ENCODE data around the gene TUBB8B.
"Not testable (repeated sequence)": the region's sequence is repeated elsewhere in the genome, so short reads cannot be mapped to it uniquely, and the experiment has no call there.

The TUBB8B gene

GRCh38 chr18:49176-49665, at the start of gene TUBB8B:
TUBB8B (minus strand) TSS chr18:49615; CDS start chr18:49557, 58 bp downstream.
- DNase-seq, result not testable (repeated sequence)

DNA sequence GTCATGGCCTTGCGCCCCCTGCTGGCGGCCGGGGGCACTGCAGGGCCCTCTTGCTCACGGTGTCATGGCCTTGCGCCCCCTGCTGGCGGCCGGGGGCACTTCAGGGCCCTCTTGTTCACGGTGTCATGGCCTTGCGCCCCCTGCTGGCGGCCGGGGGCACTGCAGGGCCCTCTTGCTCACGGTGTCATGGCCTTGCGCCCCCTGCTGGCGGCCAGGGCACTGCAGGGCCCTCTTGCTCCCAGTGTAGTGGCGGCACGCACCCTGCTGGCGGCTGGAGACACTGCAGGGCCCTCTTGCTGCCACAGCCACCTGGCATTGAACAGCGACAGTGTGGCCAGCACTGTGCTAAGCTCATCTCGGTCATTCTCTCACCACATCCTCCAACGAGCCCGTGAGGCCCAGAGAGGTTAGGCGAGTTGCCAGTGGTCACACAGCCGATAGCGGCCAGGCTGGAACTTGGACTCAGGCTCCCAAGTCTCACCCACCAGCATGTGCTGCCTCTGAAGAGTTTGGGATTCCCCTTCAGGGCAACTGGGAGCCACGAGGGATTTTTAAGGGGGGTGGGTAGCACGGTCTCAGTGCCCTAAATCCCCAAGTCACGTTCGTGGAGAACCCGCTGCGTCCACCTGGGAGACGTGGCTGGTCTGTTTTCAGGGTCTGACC, 48.0 kb upstream of the TUBB8B start:
- not testable (repeated sequence) for DNase-seq

GRCh38 chr18:96767-97131, 47.3 kb upstream of the TUBB8B start:
- DNase-seq, result not testable (repeated sequence)

DNA sequence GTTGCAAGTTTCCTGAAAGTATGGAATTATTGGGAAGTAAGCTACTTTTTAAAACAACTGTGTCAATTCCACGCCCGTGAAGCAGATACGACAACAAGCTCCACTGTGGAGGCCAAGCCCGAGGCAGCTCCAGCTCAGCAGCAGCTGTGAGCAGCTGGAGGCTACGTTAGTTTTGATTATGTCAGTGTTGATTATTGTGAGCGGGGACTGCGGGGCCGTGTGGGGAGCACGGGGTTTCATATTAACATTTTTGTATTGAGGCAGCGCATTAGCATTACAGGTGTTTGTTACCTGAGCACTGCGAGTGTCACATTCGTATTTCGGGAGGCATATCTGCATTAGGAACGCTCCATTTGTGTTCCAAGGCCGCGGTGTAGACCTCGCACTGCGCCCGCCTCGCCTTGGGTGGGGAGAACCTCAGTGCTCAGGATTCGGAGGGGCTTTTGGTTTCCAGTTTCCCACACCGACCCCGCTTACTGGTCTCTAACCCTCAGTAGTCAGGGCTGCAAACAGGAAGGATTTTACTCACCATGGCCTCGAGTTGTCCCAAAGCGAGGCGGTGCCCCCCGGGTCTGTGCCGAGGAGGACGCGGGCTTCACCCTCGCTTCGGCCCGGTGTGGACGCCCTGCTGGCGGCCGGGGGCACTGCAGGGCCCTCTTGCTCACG, 46.8 kb upstream of the TUBB8B start:
- not testable (repeated sequence) for DNase-seq

GRCh38 chr18:95580-95979, 46.2 kb upstream of the TUBB8B start:
- DNase-seq, result not testable (repeated sequence)

DNA sequence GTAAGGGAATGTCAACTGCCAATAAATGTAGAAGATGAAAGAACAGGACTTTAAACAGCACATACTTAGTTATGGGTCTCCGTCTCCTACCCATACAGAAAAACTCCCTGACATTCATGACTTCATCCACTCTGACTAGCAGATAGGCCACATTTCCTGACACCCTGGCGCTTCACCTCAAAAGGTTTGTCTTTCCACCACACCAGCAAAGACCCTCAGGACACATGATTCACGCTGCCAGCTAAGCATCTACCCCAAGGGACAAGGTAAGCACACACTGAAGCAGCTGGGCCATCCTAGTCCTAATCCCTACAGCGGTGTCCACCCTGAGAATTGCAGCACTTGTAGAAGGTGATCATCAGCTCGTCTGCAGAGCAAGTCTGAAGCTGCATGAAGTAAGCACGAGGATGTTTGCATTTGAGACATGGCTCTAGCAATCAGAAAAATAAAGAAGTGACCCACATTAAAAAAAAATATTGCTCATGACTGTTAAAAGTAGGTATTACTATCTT, 44.5 kb upstream of the TUBB8B start:
- DNase-seq, result not testable (repeated sequence)

DNA sequence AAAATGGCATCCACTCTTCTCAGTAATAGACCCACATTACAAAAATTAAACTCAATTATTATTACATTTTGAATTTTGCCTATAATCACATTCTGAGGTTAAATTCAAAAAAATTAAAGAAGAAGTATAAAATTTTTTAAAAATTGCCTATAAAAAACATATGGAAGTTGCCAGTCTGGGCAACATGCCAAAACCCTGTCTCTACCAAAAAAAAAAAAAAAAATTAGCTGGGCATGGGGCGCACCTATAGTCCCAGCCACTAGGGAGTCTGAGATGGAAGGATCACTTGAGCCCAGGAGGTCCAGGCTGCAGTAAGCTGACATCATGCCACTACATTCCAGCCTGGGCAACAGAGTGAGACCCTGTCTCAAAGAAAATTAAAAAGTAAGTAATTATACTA, 42.1 kb upstream of the TUBB8B start:
- DNase-seq, result not testable (repeated sequence)

- DNase-seq, result not testable (repeated sequence)
Measured at GRCh38 chr18:90396-91193, 41.2 kb upstream of the TUBB8B start.

GRCh38 chr18:89124-89523, 39.7 kb upstream of the TUBB8B start:
- not testable (repeated sequence) for DNase-seq

DNA sequence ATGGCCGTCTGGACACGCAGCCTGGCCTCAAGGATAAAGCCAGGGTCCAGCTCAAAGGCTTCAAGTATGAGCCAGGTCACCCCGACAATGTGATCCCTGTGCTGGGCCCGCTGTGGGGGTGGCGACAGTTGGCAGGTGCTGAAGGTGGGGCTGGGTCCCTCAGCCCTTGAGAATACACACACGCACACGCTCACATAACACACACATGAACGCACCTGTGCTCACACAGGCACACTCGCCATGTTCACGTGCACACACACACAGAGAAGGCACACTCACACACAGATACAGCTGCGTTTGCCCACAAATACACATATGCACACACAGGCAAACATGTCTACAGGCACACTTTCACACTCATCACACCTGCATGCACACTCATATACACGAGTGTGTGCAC, 35.4 kb upstream of the TUBB8B start:
- DNase-seq, result not testable (repeated sequence)

DNA sequence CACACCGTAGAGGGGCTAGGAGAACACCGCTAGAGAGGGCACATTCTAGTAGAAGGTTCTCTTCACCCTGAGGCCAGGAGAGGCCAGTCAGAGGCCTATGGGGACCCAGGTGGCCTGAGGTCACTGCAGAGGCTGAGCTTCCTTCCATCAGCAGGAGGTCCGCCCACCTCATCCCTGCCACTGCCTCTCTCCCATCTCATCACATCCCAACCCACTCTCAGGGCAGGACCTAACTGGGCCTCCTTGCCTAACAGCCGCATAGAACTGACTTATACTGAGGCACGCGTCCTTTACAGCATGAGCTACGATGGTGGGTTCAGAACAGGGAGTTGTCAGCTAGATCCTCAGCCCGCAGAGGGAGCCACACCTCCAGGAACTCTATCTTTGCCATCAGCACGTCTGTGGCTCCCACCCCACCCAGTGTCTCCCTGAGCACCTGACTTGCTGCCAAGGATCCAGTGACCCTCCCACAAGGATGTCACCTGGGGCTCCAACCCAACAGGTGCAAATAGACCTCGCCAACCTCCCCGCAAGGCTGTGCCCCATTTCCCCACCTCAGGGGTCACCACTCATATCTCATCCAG, 33.3 kb upstream of the TUBB8B start:
- DNase-seq, result not testable (repeated sequence)

GRCh38 chr18:80881-81280, 31.5 kb upstream of the TUBB8B start:
- DNase-seq, result not testable (repeated sequence)

DNA sequence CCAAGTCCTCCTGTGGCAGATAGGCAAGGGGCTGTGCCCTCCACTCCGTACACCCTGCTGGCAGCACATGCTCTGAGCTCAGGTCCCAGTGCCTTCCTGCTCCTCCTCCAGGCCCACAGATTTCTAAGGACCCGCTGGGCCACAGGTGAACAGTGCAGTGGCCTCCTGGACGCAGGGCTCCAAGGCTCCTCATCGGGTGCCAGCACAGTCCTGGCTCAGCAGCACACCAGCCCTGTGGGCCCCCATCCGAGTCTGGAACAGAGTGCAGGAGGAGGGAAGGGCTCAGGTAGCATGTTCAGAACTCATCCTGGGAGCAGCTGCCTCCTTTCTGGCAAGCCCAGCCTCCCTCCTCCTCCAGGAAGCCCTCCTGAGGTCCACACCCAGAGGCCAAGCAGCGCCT, 30.8 kb upstream of the TUBB8B start:
- DNase-seq, result not testable (repeated sequence)

- DNase-seq, result not testable (repeated sequence)
Measured at GRCh38 chr18:75525-76160, 26.2 kb upstream of the TUBB8B start.

- DNase-seq, result not testable (repeated sequence)
Measured at GRCh38 chr18:73181-73777, 23.9 kb upstream of the TUBB8B start.

- DNase-seq, result not testable (repeated sequence)
Measured at GRCh38 chr18:67701-68100, 18.3 kb upstream of the TUBB8B start.

DNA sequence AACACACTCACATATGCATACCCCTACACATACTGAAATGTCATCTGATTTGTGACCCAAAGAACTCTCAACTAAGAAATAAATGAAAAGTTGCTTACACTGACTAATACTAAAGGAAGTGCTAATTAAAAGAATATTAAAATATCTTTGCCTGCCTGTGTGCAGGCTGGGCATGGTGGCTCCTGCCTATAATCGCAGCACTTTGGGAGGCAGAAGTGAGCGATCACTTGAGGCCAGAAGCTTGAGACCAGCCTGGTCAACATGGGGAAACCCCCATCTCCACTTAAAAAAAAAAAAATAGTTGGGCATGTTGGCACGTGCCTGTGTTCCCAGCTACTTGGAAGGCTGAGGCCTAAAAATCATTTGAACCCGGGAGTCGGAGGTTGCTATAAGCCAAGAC, 14.9 kb upstream of the TUBB8B start:
- DNase-seq, result not testable (repeated sequence)

- DNase-seq, result not testable (repeated sequence)
Measured at GRCh38 chr18:63656-64055, 14.2 kb upstream of the TUBB8B start.

DNA sequence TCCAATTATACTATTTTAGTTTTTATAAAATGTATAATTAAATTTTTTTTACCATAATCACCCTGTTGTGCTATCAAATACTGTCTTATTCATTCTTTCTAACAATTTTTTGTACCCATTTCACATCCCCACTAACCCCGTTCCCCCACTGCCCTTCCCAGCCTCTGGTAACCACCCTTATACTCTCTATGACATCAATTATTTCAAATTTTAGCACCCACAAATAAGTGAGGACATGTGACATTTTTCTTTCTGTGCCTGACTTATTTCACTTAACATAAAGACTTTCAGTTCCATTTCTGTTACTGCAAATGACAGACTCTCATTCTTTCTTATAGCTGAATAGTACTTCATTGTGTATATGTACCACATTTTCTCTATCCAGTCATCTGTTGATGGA, 5.0 kb upstream of the TUBB8B start:
- not testable (repeated sequence) for DNase-seq

GRCh38 chr18:48696-49095, 719 bp downstream of the TUBB8B start:
- not testable (repeated sequence) for DNase-seq

DNA sequence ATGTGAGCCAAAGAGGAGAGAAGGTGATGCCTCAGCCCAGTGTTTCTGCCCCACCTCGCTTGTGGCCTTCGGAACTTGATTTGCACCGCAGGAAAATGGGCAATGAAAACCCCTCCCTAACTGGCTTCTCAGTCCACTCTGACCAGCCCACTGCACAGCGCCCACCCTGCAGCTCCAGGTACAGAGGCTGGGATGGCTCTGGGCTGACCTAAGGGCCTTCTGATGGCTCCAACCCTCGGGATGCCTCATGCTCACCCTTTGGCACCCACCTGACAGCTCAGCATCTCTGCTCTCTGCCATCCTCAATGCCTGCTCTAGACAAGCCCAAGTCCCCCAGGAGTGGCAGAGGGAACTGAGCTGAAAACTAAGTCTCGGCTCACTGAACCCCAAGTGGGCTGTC, 36.2 kb downstream of the TUBB8B start:
- not testable (repeated sequence) for DNase-seq

DNA sequence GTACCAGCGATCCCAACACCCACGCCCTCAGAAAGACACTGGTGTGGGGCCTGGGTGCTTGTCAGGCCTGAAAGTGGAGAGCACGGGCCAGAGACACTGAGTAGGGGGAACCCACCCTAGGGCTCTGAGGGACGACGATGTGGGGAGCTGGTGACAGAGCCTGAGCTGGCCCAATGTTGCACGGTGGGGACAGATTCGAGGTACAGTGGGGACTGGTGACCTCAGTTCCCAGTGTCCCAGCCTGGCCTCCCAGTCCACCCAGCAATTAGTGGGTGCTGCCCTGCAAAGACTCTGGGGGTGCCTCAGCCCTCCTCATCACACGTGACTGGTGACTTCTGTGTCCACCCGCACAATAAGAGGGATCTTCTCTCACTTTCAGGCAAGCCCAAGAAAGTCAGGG, 36.6 kb downstream of the TUBB8B start:
- DNase-seq, result not testable (repeated sequence)

Data from SW 1271 (cell line).